WTC11 (cell line): ENCODE results near the gene GINM1. TPM values are rescaled to one million over a fixed set of nuclear protein-coding genes. Genes with fewer than 3 reads are reported as not detected.

Source experiments
- ATAC-seq: fragments of 200-7000 bp; cut with Tn5 transposase; 2 replicates; pipeline ENCODE4 v1.10.0; 2021; ENCODE audit warnings: mild to moderate bottlenecking, moderate library complexity
- CTCF ChIA-PET: fragments of 300-600 bp; sonication (Branson Sonifier 250); formaldehyde crosslinking; loops from one replicate; lab custom pipeline; 2021; ENCODE audit warnings: antibody characterized with exemption; lab: Charles Lee
- POLR2A ChIA-PET: fragments of 350-600 bp; sonication (Branson Sonifier 250); formaldehyde crosslinking; loops from one replicate; lab custom pipeline; 2021; ENCODE audit warnings: antibody characterized with exemption; lab: Charles Lee
- DNase-seq: peaks from one replicate; pipeline ENCODE4 v3.0.0; 2021; ENCODE audit warnings: low spot score
- H3K27ac Mint-ChIP-seq: 2 replicates; pipeline ENCODE4 v1.8.0; 2021; ENCODE audit warnings: mixed read lengths
- H3K27me3 Mint-ChIP-seq: 2 replicates; pipeline ENCODE4 v1.8.0; 2021; ENCODE audit warnings: low read depth, mild to moderate bottlenecking, moderate library complexity, mixed read lengths
- H3K36me3 Mint-ChIP-seq: 2 replicates; pipeline ENCODE4 v1.8.0; 2021; ENCODE audit warnings: mixed read lengths
- H3K4me1 Mint-ChIP-seq: 2 replicates; pipeline ENCODE4 v1.8.0; 2022; ENCODE audit warnings: mixed read lengths
- H3K4me3 Mint-ChIP-seq: 2 replicates; pipeline ENCODE4 v1.8.0; 2021; ENCODE audit warnings: mild to moderate bottlenecking, moderate library complexity, mixed read lengths
- H3K9me3 Mint-ChIP-seq: 2 replicates; pipeline ENCODE4 v1.8.0; 2021; ENCODE audit warnings: mixed read lengths
- AFF4 ChIP-seq: sonication (generic); formaldehyde crosslinking; IDR thresholded peaks from 2 replicates; pipeline ENCODE4 v1.8.1; 2023; ENCODE audit warnings: mild to moderate bottlenecking, missing genetic modification reagents, borderline replicate concordance
- ARID4B ChIP-seq: sonication (generic); formaldehyde crosslinking; IDR thresholded peaks from 2 replicates; pipeline ENCODE4 v1.8.0; 2023; ENCODE audit warnings: missing genetic modification reagents, mild to moderate bottlenecking, borderline replicate concordance
- ATF1 ChIP-seq: sonication (generic); formaldehyde crosslinking; IDR thresholded peaks from 2 replicates; pipeline ENCODE4 v1.8.1; 2023; ENCODE audit warnings: mild to moderate bottlenecking, moderate library complexity, missing genetic modification reagents
- ATF3 ChIP-seq: sonication (generic); formaldehyde crosslinking; conservative IDR thresholded peaks from 2 replicates; pipeline ENCODE4 v1.8.1; 2022; ENCODE audit warnings: mild to moderate bottlenecking, missing genetic modification reagents
- CDX4 ChIP-seq: fragments of 250-450 bp; sonication (Bioruptor Pico); IDR thresholded peaks from 2 replicates; pipeline ENCODE4 v1.9.0; 2021; ENCODE audit warnings: moderate library complexity, mild to moderate bottlenecking, inconsistent platforms, borderline replicate concordance
- CTCF ChIP-seq: fragments of 200-600 bp; IDR thresholded peaks from 2 replicates; pipeline ENCODE4 v1.8.0; 2022; ENCODE audit warnings: antibody characterized with exemption
- ELF4 ChIP-seq: sonication (generic); formaldehyde crosslinking; IDR thresholded peaks from 2 replicates; pipeline ENCODE4 v1.8.1; 2022; ENCODE audit warnings: low read depth, mild to moderate bottlenecking, moderate library complexity, missing genetic modification reagents
- ESRRA ChIP-seq: sonication (generic); formaldehyde crosslinking; IDR thresholded peaks from 2 replicates; pipeline ENCODE4 v1.8.1; 2022; ENCODE audit warnings: mild to moderate bottlenecking, missing genetic modification reagents, borderline replicate concordance
- FOXP1 ChIP-seq: sonication (generic); formaldehyde crosslinking; IDR thresholded peaks from 2 replicates; pipeline ENCODE4 v1.8.0; 2022; ENCODE audit warnings: missing genetic modification reagents, mild to moderate bottlenecking, moderate library complexity, borderline replicate concordance
- GRHL2 ChIP-seq: fragments of 250-450 bp; sonication (Bioruptor Pico); IDR thresholded peaks from 2 replicates; pipeline ENCODE4 v1.8.0; 2022; ENCODE audit warnings: mild to moderate bottlenecking, moderate library complexity; ENCODE audit not compliant: insufficient replicate concordance, severe bottlenecking
- HMGA2 ChIP-seq: fragments of 250-450 bp; sonication (Bioruptor Pico); IDR thresholded peaks from 2 replicates; pipeline ENCODE4 v1.4.0; 2021; ENCODE audit warnings: mild to moderate bottlenecking, moderate library complexity
- JAZF1 ChIP-seq: fragments of 250-450 bp; sonication (Bioruptor Pico); IDR thresholded peaks from 2 replicates; pipeline ENCODE4 v1.9.0; 2021; ENCODE audit warnings: moderate library complexity, mild to moderate bottlenecking, inconsistent platforms
- KAT7 ChIP-seq: sonication (generic); formaldehyde crosslinking; IDR thresholded peaks from 2 replicates; pipeline ENCODE4 v1.8.1; 2023; ENCODE audit warnings: missing genetic modification reagents, mild to moderate bottlenecking, borderline replicate concordance
- MLX ChIP-seq: sonication (generic); formaldehyde crosslinking; IDR thresholded peaks from 2 replicates; pipeline ENCODE4 v1.8.1; 2023; ENCODE audit warnings: mild to moderate bottlenecking, missing genetic modification reagents, moderate library complexity
- MXD4 ChIP-seq: fragments of 250-450 bp; sonication (Bioruptor Pico); IDR thresholded peaks from 2 replicates; pipeline ENCODE4 v1.8.0; 2021; ENCODE audit warnings: mild to moderate bottlenecking, moderate library complexity, borderline replicate concordance
- MYBL2 ChIP-seq: sonication (generic); formaldehyde crosslinking; IDR thresholded peaks from 2 replicates; pipeline ENCODE4 v1.8.1; 2023; ENCODE audit warnings: mild to moderate bottlenecking, moderate library complexity, missing genetic modification reagents
- RORB ChIP-seq: fragments of 250-450 bp; sonication (Bioruptor Pico); IDR thresholded peaks from 2 replicates; pipeline ENCODE4 v1.9.0; 2021; ENCODE audit warnings: mild to moderate bottlenecking
- SP1 ChIP-seq: sonication (generic); formaldehyde crosslinking; conservative IDR thresholded peaks from 2 replicates; pipeline ENCODE4 v1.8.1; 2022; ENCODE audit warnings: missing genetic modification reagents
- USF1 ChIP-seq: sonication (generic); formaldehyde crosslinking; IDR thresholded peaks from 2 replicates; pipeline ENCODE4 v1.8.0; 2022; ENCODE audit warnings: mild to moderate bottlenecking, missing genetic modification reagents
- ZNF396 ChIP-seq: fragments of 250-450 bp; sonication (Bioruptor Pico); IDR thresholded peaks from 2 replicates; pipeline ENCODE4 v1.8.0; 2021; ENCODE audit warnings: mild to moderate bottlenecking, moderate library complexity, borderline replicate concordance
- ZNF671 ChIP-seq: fragments of 250-450 bp; sonication (Bioruptor Pico); IDR thresholded peaks from 2 replicates; pipeline ENCODE4 v1.8.0; 2021; ENCODE audit warnings: mild to moderate bottlenecking
- total RNA-seq: library from RNA; stranded (reverse); gene quantifications from 3 replicates; pipeline ENCODE4 v1.2.3, GENCODE V29; 2021

GINM1 gene
- total RNA-seq, 1 experiment from 2014 or later: 16.8 TPM

- no peak for TF ChIP-seq ARID4B (CRISPR knock-in tag)
- TF ChIP-seq ATF1 (CRISPR knock-in tag): no peak
- no peak for TF ChIP-seq MYBL2 (CRISPR knock-in tag)
- TF ChIP-seq MXD4 (CRISPR knock-in tag): no peak
- TF ChIP-seq FOXP1 (CRISPR knock-in tag): no peak
- no peak for TF ChIP-seq GRHL2 (CRISPR knock-in tag)
- no peak for TF ChIP-seq CDX4 (CRISPR knock-in tag)
- no peak for TF ChIP-seq ATF3 (CRISPR knock-in tag)
- no peak for TF ChIP-seq ELF4 (CRISPR knock-in tag)
These were observed 49.6 kb downstream of the GINM1 start (continued) for GRCh38 chr6:149615805-149616204.

GRCh38 chr6:149627672-149628071 lies 61.5 kb downstream of the GINM1 start:
- H3K36me3 Mint-ChIP-seq: peaks cover 23% of the 10 kb centered on the region
- peak overlapping the region; percentile 48; the same call in 1 of the 2 replicates for H3K27ac Mint-ChIP-seq
- ATAC-seq (no peak), DNase-seq (no peak)
- no peaks in the 10 kb centered on the region for H3K4me1 Mint-ChIP-seq
- no peaks in the 10 kb centered on the region for H3K27me3 Mint-ChIP-seq
- H3K9me3 Mint-ChIP-seq: no peaks in the 10 kb centered on the region
- no peak overlapping the region for H3K4me3 Mint-ChIP-seq
- POLR2A ChIA-PET: interaction anchor here (0.7 kb wide), 1 partner anchor 59 kb away, joined by 3 read pairs; no protein-coding TSS in a partner anchor
- CTCF ChIA-PET: interaction anchor here (0.6 kb wide), 1 partner anchor 1450 kb away, joined by 3 read pairs; no protein-coding TSS in a partner anchor
- TF ChIP-seq HMGA2 (no peak), SP1 (no peak), ZNF396 (CRISPR knock-in tag) (no peak), RORB (CRISPR knock-in tag) (no peak), ESRRA (CRISPR knock-in tag) (no peak), CTCF (no peak), AFF4 (CRISPR knock-in tag) (no peak), KAT7 (CRISPR knock-in tag) (no peak), ZNF671 (CRISPR knock-in tag) (no peak), JAZF1 (no peak), MLX (CRISPR knock-in tag) (no peak), USF1 (no peak)
